Hypothalamus (tissue), 51 donors: Measurements from ENCODE around the gene EEF2KMT.
"Not testable (repeated sequence)": the region's sequence is repeated elsewhere in the genome, so short reads cannot be mapped to it uniquely, and the experiment has no call there.

Experiments used
- DNase-seq, 51 donors: peaks; one replicate each; lab custom pipeline; 2025; lab: John Stamatoyannopoulos, UW

EEF2KMT gene

GRCh38 chr16:5097470-5098220 is at the start of gene EEF2KMT:
TSS of gene EEF2KMT (minus strand) at chr16:5097795. CDS start at chr16:5097739, 56 bp downstream.
- DNase-seq, result peak; percentile 66 to 100 (median 99)

GRCh38 chr16:5144621-5144956 is 47.0 kb upstream of the EEF2KMT start:
- DNase-seq, result not testable (repeated sequence)

GRCh38 chr16:5143761-5144620 is 46.4 kb upstream of the EEF2KMT start:
- no peak for DNase-seq

GRCh38 chr16:5140151-5140550 is 42.6 kb upstream of the EEF2KMT start:
- not testable (repeated sequence) for DNase-seq

GRCh38 chr16:5134739-5135452 is 37.3 kb upstream of the EEF2KMT start:
- not testable (repeated sequence) for DNase-seq

- DNase-seq, result not testable (repeated sequence)
Observed at GRCh38 chr16:5132915-5133600, 35.5 kb upstream of the EEF2KMT start.

GRCh38 chr16:5131467-5132004 is 33.9 kb upstream of the EEF2KMT start:
- DNase-seq, result not testable (repeated sequence)

- DNase-seq, result peak in 14 of 51 donors; percentile 0 to 22 (median 7)
Observed at GRCh38 chr16:5117300-5118087, 19.9 kb upstream of the EEF2KMT start.

- not testable (repeated sequence) for DNase-seq
Observed at GRCh38 chr16:5116780-5117295, 19.2 kb upstream of the EEF2KMT start.

- not testable (repeated sequence) for DNase-seq
Observed at GRCh38 chr16:5110933-5111332, 13.3 kb upstream of the EEF2KMT start.

GRCh38 chr16:5108505-5109158 is 11.0 kb upstream of the EEF2KMT start:
- DNase-seq, result no peak

- not testable (repeated sequence) for DNase-seq
Observed at GRCh38 chr16:5105039-5105438, 7.4 kb upstream of the EEF2KMT start.

GRCh38 chr16:5103296-5104032 is 5.9 kb upstream of the EEF2KMT start:
- not testable (repeated sequence) for DNase-seq

- not testable (repeated sequence) for DNase-seq
Observed at GRCh38 chr16:5099174-5099573, 1.6 kb upstream of the EEF2KMT start.

- peak in 42 of 51 donors; percentile 6 to 74 (median 42) for DNase-seq
Observed at GRCh38 chr16:5098221-5099159, 895 bp upstream of the EEF2KMT start.

GRCh38 chr16:5097061-5097469 is 530 bp downstream of the EEF2KMT start:
- peak in 8 of 51 donors; percentile 6 to 34 (median 19) for DNase-seq
